A172 (cell line): ENCODE data around the gene GLCE. TPM values are rescaled to one million over a fixed set of nuclear protein-coding genes. Genes with fewer than 3 reads are reported as not detected.
"Not testable (repeated sequence)": the region's sequence is repeated elsewhere in the genome, so short reads cannot be mapped to it uniquely, and the experiment has no call there.

Experiments used
- DNase-seq: peaks from one replicate; pipeline ENCODE4 v3.0.0-alpha.2; 2015; ENCODE audit warnings: low spot score
- total RNA-seq: library from RNA; depleted of rRNA; stranded (reverse); fragments of >200 nt; shearing (Covaris generic); gene quantifications from 2 replicates; pipeline ENCODE4 v1.2.3, GENCODE V29; 2014

The GLCE gene
- total RNA-seq, 1 experiment from 2014 or later, result 17.8 TPM

- DNase-seq, result no peak
These were observed 24.9 kb upstream of the GLCE start for GRCh38 chr15:69135499-69135898.

DNA sequence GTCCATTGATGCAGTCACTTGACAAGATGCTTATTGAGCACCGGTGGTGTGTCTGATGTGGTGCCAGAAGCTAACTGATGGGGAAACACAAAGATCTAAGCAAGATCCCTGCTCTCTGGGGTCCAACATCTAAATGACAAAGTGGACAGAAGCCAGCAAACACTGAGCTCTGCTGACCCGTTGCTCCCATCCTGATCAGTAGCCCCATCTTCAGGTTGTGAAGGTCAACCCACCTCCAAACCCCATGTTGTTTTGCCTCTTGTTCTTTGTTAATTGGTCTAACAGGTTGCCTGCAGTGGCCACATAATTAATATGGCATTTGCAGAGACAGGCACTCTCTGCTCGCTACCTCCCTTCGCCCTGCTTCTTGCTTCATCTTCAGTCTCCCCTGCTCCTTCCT is 21.5 kb upstream of the GLCE start:
- no peak for DNase-seq

DNA sequence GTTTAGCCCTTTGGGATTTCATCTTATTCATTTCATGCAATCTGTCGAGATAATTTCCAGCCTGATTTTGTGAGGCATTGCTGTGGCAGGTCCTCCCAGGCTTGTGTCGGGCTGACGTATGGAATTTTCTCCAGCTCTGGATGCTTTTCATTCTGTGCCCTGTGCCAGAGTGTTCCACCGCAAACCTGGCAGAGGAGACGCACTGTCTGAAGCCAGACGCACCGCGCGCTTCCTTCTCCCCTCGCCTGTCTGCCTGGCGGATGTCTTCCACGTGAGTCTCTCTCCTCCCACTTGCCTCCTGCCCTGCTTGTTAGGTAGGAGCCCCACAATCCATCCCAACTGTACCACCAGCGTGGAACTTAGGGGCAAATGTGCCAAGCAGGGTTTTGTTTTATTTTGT is 20.1 kb upstream of the GLCE start:
- DNase-seq, result no peak

- DNase-seq, result peak; percentile 36
These were observed 19.1 kb upstream of the GLCE start for GRCh38 chr15:69141286-69141701.

- no peak for DNase-seq
These were observed 18.6 kb upstream of the GLCE start for GRCh38 chr15:69141833-69142232.

DNA sequence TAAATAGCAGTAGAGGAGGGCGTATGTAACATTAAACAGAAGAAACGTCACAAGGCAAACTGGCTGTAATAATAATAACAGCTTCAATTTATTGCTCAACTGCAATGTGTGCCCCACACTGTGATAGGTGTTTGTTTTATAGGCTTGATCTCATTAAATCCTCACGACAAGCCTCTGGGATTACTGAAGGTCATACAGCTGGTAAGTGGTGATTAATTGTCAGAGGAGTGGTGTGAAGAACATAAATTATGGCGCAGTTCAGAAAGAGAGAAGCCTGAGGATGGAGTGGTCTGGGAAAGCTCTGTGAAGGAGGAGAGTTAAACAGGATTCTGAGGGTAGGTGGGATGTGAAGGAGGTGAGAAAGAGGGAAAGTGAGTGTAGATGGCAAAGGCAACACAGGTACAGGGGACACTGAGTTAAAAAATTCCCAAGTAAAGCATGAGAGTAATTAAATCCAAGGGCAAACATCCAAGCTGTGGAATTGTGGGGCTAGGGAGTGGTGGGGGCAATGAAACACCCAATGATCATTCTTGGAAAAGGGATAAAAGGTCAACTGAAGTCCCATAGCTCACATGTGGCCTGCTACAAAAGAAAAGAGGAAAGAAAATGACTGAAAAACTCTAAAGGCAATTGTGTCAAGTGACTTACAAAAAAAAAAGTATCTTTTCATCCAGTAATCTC is 16.5 kb upstream of the GLCE start:
- no peak for DNase-seq

GRCh38 chr15:69144530-69144929 is 15.9 kb upstream of the GLCE start:
- no peak for DNase-seq

- no peak for DNase-seq
These were observed 15.2 kb upstream of the GLCE start for GRCh38 chr15:69145149-69145693.

- no peak for DNase-seq
These were observed 14.5 kb upstream of the GLCE start for GRCh38 chr15:69145694-69146492.

DNA sequence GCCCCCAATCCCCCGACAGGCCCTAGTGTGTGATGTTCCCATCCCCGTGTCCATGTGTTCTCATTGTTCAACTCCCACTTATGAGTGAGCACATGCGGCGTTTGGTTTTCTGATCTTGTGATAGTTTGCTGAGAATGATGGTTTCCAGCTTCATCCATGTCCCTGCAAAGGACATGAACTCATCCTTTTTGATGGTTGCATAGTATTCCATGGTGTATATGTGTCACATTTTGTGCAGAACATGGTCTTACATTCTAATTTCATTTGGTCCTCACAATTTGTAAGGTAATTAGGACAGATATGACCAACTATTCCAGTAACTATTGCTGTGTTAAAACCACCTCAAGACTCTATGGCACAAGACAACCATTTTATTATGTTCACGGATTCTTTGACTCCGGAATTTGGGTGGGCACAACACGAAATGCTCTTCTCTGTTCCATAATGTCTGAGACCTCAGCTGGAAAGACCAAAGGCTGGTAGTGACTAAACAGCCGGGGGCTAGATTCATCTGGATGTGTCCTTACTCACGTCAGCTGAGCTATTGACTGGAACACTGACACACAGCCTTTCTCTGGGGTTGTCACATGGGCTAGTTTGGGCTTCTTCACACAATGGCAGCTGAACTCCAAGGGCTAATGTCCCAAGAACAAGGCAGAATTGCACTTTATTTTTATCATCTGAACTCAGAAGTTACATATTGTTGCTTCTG is 13.6 kb upstream of the GLCE start:
- DNase-seq, result no peak

- DNase-seq, result no peak
These were observed 12.0 kb upstream of the GLCE start for GRCh38 chr15:69148465-69148864.

GRCh38 chr15:69149163-69149562 is 11.3 kb upstream of the GLCE start:
- DNase-seq, result no peak

- no peak for DNase-seq
These were observed 10.6 kb upstream of the GLCE start for GRCh38 chr15:69149803-69150202.

DNA sequence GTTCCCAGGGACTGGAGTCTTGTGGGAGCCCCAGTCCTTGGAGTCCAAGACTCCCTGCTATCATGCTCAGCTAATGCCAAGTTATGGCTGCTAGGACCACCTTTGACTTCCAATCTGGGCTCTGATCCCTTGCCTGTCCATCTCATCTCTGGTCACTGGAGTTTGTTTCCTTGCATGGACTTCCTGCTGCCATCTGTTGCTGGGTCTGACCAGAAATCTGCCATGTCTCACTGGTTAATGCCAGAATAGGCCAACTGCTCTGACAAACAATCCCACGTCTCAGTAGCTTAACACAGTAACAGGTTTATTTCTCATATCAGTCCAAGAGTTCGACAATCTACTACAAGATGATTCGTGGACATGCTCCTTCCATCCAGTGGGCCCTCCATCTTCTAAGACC is 10.1 kb upstream of the GLCE start:
- DNase-seq, result no peak

DNA sequence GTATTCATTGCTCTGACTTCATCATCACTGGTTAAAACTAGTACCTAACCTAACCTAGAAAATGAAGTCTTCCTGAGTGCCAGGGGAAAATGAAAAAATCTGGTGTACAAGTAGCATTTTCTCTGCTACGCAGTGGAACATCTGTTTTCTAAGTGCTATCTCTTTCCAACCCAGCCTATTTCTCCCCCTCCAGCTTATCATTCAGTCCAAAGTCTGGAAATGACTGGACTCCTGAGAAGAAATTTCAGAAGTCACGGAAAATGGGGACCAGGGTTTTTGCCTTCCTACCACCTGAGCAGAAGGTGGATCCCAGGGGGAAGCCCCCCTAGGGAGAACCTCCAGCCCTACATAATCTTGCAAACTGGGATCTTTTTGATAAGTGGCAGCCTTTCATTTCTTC is 9.6 kb upstream of the GLCE start:
- DNase-seq, result no peak

- DNase-seq, result no peak
These were observed 7.4 kb upstream of the GLCE start for GRCh38 chr15:69153046-69153445.

GRCh38 chr15:69153587-69153986 is 6.8 kb upstream of the GLCE start:
- not testable (repeated sequence) for DNase-seq

DNA sequence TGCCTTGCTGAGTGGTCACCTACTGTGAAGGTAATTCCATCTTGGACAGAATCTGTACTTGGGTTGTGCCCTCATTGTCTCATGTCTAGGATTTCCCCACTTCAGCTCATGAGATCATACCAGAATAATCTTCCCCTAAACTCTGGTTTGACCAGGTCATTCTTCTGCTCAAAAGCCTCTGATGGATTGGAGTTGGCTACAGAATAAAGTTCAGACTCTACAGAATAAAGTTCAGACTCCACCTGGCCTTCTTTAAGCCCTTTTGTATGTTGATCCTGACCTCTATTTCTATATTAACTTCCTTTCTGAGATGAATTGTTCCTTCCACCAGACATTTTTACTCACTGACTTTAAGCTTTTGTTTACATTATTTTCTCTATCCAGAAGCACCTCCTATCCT is 6.4 kb upstream of the GLCE start:
- DNase-seq, result no peak

- DNase-seq, result peak; percentile 49
These were observed 5.8 kb upstream of the GLCE start for GRCh38 chr15:69154684-69155083.

DNA sequence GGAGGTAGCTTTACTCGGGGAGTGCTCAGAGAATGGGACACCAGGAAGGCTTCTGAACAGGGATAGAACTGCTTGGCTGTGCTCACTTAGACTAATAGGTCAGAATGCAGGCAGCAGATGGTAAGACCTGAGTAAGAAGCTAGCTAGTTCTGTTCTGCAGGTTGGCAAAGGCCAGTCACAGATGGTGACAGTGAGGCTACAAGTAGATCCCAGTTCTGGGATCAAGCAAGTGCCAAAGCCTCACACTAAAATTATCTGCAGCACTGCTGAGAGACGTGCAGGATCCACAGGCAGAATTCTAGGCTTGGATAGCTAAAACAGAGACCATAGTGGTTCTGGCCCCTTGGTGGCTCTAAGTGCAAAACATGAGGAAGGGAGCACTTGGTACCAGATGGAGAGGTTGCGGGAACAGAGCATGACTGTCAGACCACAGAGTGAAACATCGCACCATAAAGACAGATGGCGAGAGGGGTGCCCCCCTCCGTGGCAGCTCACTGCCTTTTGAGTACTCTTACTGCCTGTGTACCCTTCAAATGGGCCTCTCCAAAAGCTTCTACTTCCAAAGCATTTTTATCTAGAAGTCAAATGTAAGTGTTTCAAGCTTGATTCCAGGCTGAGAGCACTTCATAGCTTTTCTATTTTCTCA is 3.6 kb upstream of the GLCE start:
- no peak for DNase-seq

GRCh38 chr15:69158201-69158842 is 2.1 kb upstream of the GLCE start:
- no peak for DNase-seq
